Neuron (in vitro differentiated cells): ENCODE results near the gene ERCC2.

Experiments used
- H2AFZ ChIP-seq: one replicate; pipeline ENCODE4 v1.6.1; 2013; ENCODE audit warnings: low read depth, mild to moderate bottlenecking, inconsistent platforms, low read length, moderate library complexity
- H3K27me3 ChIP-seq: one replicate; pipeline ENCODE4 v1.6.1; 2013; ENCODE audit warnings: low read length; ENCODE audit not compliant: insufficient read depth
- H3K36me3 ChIP-seq: one replicate; pipeline ENCODE4 v1.6.1; 2013; ENCODE audit warnings: low read length; ENCODE audit not compliant: insufficient read depth
- H3K4me1 ChIP-seq: one replicate; pipeline ENCODE4 v1.6.1; 2013; ENCODE audit warnings: low read length; ENCODE audit not compliant: insufficient read depth
- H3K4me3 ChIP-seq: 2 replicates; pipeline ENCODE4 v1.5.1; 2013; ENCODE audit warnings: mild to moderate bottlenecking, low read length, moderate library complexity
- H3K9me3 ChIP-seq: one replicate; pipeline ENCODE4 v1.6.1; 2013; ENCODE audit warnings: low read length

The ERCC2 gene

GRCh38 chr19:45306518-45307027 is 63.8 kb downstream of the ERCC2 start:
- no peaks in the 10 kb centered on the region for H3K36me3 ChIP-seq
- H3K4me1 ChIP-seq = no peaks in the 10 kb centered on the region
- H3K9me3 ChIP-seq = no peaks in the 10 kb centered on the region

GRCh38 chr19:45306040-45306439 is 64.3 kb downstream of the ERCC2 start:
- Histone ChIP-seq H2AFZ (no peak overlapping the region), H3K27me3 (no peaks in the 10 kb centered on the region), H3K36me3 (no peaks in the 10 kb centered on the region), H3K4me3 (no peak overlapping the region), H3K4me1 (no peaks in the 10 kb centered on the region), H3K9me3 (no peaks in the 10 kb centered on the region)

More at GRCh38 chr19:45306518-45307027, 63.8 kb downstream of the ERCC2 start:
- H3K4me3 ChIP-seq = no peak overlapping the region
- H3K27me3 ChIP-seq = no peaks in the 10 kb centered on the region
- no peak overlapping the region for H2AFZ ChIP-seq

- H3K4me3 ChIP-seq = no peak overlapping the region
- H3K36me3 ChIP-seq = peaks cover 4% of the 10 kb centered on the region
- H2AFZ ChIP-seq = no peak overlapping the region
- no peaks in the 10 kb centered on the region for H3K9me3 ChIP-seq
- no peaks in the 10 kb centered on the region for H3K4me1 ChIP-seq
- no peaks in the 10 kb centered on the region for H3K27me3 ChIP-seq
Observed at GRCh38 chr19:45305421-45305820, 65.0 kb downstream of the ERCC2 start.

DNA sequence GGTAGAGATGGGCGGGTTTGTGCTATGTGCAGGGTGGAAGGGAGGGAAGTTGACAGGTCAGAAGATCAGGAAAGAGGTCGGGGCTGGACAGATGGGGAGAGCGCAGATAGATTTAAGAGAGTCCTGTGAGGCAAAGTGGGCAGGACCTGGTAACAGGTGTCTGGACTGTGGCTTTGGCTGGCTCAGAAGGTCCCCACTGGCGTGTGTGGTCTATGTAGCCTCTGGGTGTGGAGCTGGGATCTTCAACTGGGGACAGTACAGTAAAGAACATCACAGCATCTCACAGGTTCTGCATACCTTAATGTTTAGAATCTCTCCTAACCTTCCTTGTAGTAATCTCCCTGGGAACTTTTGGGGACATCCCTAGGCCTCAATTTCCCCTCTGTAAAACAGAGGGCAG is 65.4 kb downstream of the ERCC2 start:
- Histone ChIP-seq H3K4me1 (no peaks in the 10 kb centered on the region), H3K27me3 (no peaks in the 10 kb centered on the region), H3K4me3 (no peak overlapping the region), H2AFZ (no peak overlapping the region), H3K9me3 (no peaks in the 10 kb centered on the region), H3K36me3 (peaks cover 4% of the 10 kb centered on the region)

DNA sequence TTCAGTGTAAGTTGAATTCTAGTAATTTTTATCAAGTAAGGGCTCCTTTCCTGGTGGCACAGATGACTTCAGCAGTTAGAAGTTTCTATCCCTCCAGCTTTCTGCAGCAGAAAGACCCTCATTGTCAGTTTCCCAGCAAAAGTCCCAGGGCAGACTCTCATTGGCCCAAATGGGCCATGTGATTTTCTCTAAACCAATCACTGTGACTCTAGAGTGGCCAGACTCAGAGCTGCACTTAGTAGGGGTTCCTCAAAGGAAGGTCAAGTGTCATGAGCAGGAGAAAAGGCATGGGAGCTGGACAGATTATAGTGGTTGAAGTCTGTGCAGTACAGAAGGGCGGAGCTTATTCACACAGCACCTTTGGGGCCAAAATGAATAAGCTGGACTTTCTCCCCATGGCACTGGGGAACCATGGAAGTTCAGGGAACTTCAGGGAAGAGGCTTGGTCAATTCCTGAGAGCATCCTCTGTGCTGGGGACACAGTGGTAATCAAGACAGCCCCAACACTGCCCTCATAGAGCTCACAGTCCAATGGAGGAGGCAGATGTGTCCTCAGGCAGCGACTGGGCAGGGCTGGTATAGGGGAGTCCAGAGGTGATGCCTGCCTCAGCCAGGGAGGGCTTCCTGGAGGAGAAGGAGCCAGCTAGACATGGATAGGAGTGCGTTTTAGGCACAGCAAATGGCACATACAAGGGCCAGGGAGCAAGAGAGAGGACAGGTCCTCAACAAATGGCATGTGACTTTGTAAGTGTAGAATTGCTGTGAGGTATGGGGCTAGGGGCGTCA is 66.0 kb downstream of the ERCC2 start:
- H3K36me3 ChIP-seq = peaks cover 7% of the 10 kb centered on the region
- H3K4me1 ChIP-seq = no peaks in the 10 kb centered on the region
- H2AFZ ChIP-seq = no peak overlapping the region
- H3K27me3 ChIP-seq = no peaks in the 10 kb centered on the region
- no peak overlapping the region for H3K4me3 ChIP-seq
- H3K9me3 ChIP-seq = no peaks in the 10 kb centered on the region

DNA sequence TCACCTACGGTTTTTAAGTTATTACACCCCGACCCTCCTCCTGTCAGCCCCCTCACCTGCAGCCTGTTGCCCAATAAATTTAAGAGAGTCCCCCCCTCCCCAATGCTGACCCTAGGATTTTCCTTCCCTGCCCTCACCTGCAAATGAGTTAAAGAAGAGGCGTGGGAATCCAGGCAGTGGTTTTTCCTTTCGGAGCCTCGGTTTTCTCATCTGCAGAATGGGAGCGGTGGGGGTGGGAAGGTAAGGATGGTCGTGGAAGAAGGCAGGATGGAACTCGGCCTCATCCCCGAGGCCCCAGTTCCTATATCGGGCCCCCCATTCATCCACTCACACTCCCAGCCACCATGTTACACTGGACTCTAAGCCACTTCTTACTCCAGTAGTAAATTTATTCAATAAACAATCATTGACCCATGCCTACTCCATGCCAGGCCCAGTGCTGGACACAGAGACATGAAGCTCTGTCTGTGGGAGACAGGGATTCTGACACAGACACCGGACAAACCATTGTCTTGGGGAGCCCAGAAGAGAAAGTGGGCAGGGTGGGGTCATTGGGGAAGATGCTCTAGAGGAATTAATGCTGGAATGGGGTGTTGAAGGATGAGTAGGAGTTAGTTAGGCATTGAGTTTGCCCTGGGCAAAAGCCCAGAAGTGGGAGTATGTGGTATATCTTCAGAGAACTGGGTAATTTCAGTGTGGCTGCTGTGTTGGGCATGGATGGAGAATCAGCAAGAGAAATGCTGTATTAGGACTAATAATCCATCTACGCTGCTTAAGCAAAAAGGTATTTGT is 66.9 kb downstream of the ERCC2 start:
- no peak overlapping the region for H2AFZ ChIP-seq
- no peak overlapping the region for H3K4me3 ChIP-seq
- no peaks in the 10 kb centered on the region for H3K9me3 ChIP-seq
- no peaks in the 10 kb centered on the region for H3K27me3 ChIP-seq
- no peaks in the 10 kb centered on the region for H3K4me1 ChIP-seq
- H3K36me3 ChIP-seq = peaks cover 7% of the 10 kb centered on the region

- H3K9me3 ChIP-seq = no peaks in the 10 kb centered on the region
- H3K27me3 ChIP-seq = no peaks in the 10 kb centered on the region
- no peak overlapping the region for H3K4me3 ChIP-seq
- H3K36me3 ChIP-seq = peaks cover 14% of the 10 kb centered on the region
- no peaks in the 10 kb centered on the region for H3K4me1 ChIP-seq
- no peak overlapping the region for H2AFZ ChIP-seq
Observed at GRCh38 chr19:45302416-45302815, 68.0 kb downstream of the ERCC2 start.
